PC-9 (cell line): Measurements from ENCODE around the gene CSNK1D. TPM values are rescaled to one million over a fixed set of nuclear protein-coding genes. Genes with fewer than 3 reads are reported as not detected.

Experiments
- BruUV-seq: library from RNA; stranded (reverse); fragments of 400-500 nt; replicated peaks from 2 replicates; lab custom pipeline; 2021; lab: Mats Ljungman, UMichigan
- CTCF ChIA-PET: fragments of 300-600 bp; sonication (Branson Sonifier 250); formaldehyde crosslinking; loops from one replicate; lab custom pipeline; 2022; ENCODE audit warnings: antibody characterized with exemption; lab: Charles Lee
- POLR2A ChIA-PET: fragments of 300-600 bp; sonication (Branson Sonifier 250); formaldehyde crosslinking; loops from one replicate; lab custom pipeline; 2022; ENCODE audit warnings: antibody characterized with exemption; ENCODE audit not compliant: unreplicated experiment; lab: Charles Lee
- DNase-seq, 2 experiments: peaks; one replicate each; pipeline versions ENCODE4 v3.0.0 to v3.0.0-alpha.2; 2015 to 2022; ENCODE audit warnings: mixed read lengths in 1 of 2
- H2AFZ ChIP-seq: fragments of 200-600 bp; sonication (generic); 2 replicates; pipeline ENCODE4 v1.8.1; 2017; ENCODE audit warnings: antibody characterized with exemption
- H3F3A ChIP-seq: fragments of 200-600 bp; sonication (generic); 2 replicates; pipeline ENCODE4 v1.8.1; 2017; ENCODE audit warnings: antibody characterized with exemption, mild to moderate bottlenecking, low read depth; ENCODE audit not compliant: insufficient read depth
- H3K27ac ChIP-seq: fragments of 200-600 bp; sonication (generic); 2 replicates; pipeline ENCODE4 v1.6.1; 2016; ENCODE audit warnings: mixed run types
- H3K27me3 ChIP-seq: fragments of 200-600 bp; sonication (generic); 2 replicates; pipeline ENCODE4 v1.6.1; 2016; ENCODE audit warnings: low read depth, mixed run types; ENCODE audit not compliant: insufficient read depth
- H3K36me3 ChIP-seq: fragments of 200-600 bp; sonication (generic); 2 replicates; pipeline ENCODE4 v1.6.1; 2016; ENCODE audit warnings: low read depth, mixed run types
- H3K4me1 ChIP-seq: fragments of 200-600 bp; sonication (generic); replicated peaks from 2 replicates; pipeline ENCODE4 v1.6.1; 2016; ENCODE audit warnings: mixed run types; ENCODE audit not compliant: insufficient read depth
- H3K4me2 ChIP-seq: fragments of 200-600 bp; sonication (generic); 2 replicates; pipeline ENCODE4 v1.6.1; 2017; ENCODE audit warnings: mixed run types
- H3K4me3 ChIP-seq: fragments of 200-600 bp; sonication (generic); 2 replicates; pipeline ENCODE4 v1.6.1; 2016; ENCODE audit warnings: mixed run types
- H3K79me2 ChIP-seq: fragments of 200-600 bp; sonication (generic); 2 replicates; pipeline ENCODE4 v1.6.1; 2017; ENCODE audit warnings: low read depth, mixed run types
- H3K9me2 ChIP-seq: fragments of 200-600 bp; sonication (generic); 2 replicates; pipeline ENCODE4 v1.8.1; 2017; ENCODE audit warnings: mild to moderate bottlenecking; ENCODE audit not compliant: insufficient read depth
- H3K9me3 ChIP-seq: fragments of 200-600 bp; sonication (generic); 2 replicates; pipeline ENCODE4 v1.8.1; 2016; ENCODE audit warnings: low read depth; ENCODE audit not compliant: insufficient read depth
- H4K20me1 ChIP-seq: fragments of 200-600 bp; sonication (generic); 2 replicates; pipeline ENCODE4 v1.8.1; 2017; ENCODE audit not compliant: insufficient read depth
- EZH2 ChIP-seq: fragments of 200-600 bp; sonication (generic); IDR thresholded peaks from 2 replicates; pipeline ENCODE4 v1.8.0; 2017; ENCODE audit warnings: antibody characterized with exemption, low read depth
- intact Hi-C: fragments of 100-400 bp; cut with micrococcal nuclease; formaldehyde crosslinking; loops from one replicate; pipeline ENCODE4 v1.10.0; 2022; ENCODE audit not compliant: unreplicated experiment
- total RNA-seq: library from RNA; stranded (reverse); gene quantifications from 2 replicates; pipeline ENCODE4 v1.2.3, GENCODE V29; 2021
- TF ChIP-seq, protein P1 (sequence below): fragments of 200-600 bp; sonication (generic); conservative IDR thresholded peaks from 2 replicates; pipeline ENCODE4 v1.6.1; 2017; ENCODE audit warnings: mixed run types, antibody characterized with exemption, mild to moderate bottlenecking, moderate library complexity

Gene CSNK1D
- total RNA-seq, 1 experiment from 2014 or later = 181 TPM

DNA sequence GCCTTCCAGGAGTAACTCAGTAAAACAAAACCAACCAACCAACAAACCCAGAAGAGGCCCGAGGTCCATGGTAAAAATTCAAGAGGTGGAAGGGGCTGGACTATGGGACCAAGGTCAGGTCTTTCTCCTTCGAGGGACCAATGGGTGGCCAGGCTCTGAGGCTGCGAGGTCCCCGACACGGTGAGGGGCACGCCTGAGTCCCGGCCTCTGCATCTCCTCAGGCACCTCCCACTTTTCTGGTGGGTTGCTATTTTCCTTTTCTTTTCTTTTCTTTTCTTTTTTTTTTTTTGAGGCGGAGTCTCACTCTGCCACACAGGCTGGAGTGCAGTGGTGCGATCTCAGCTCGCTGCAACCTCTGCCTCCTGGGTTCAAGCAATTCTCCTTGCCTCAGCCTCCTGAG lies 26.0 kb upstream of the CSNK1D start:
- no peak overlapping the region for H3K27ac ChIP-seq
- H3K79me2 ChIP-seq = no peaks in the 10 kb centered on the region
- no peaks in the 10 kb centered on the region for H4K20me1 ChIP-seq
- ChIA-PET CTCF (no interaction called here), POLR2A (no interaction called here)
- no peaks in the 10 kb centered on the region for H3K9me3 ChIP-seq
- no peak overlapping the region for H2AFZ ChIP-seq
- no peak for TF ChIP-seq EZH2
- TF ChIP-seq, protein P1, sequence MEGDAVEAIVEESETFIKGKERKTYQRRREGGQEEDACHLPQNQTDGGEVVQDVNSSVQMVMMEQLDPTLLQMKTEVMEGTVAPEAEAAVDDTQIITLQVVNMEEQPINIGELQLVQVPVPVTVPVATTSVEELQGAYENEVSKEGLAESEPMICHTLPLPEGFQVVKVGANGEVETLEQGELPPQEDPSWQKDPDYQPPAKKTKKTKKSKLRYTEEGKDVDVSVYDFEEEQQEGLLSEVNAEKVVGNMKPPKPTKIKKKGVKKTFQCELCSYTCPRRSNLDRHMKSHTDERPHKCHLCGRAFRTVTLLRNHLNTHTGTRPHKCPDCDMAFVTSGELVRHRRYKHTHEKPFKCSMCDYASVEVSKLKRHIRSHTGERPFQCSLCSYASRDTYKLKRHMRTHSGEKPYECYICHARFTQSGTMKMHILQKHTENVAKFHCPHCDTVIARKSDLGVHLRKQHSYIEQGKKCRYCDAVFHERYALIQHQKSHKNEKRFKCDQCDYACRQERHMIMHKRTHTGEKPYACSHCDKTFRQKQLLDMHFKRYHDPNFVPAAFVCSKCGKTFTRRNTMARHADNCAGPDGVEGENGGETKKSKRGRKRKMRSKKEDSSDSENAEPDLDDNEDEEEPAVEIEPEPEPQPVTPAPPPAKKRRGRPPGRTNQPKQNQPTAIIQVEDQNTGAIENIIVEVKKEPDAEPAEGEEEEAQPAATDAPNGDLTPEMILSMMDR = no peak
- H3K9me2 ChIP-seq = no peaks in the 10 kb centered on the region
- H3K36me3 ChIP-seq = no peaks in the 10 kb centered on the region
- no peaks in the 10 kb centered on the region for H3K27me3 ChIP-seq
- H3F3A ChIP-seq = peaks cover 25% of the 10 kb centered on the region
- no TSS peak for BruUV-seq
- H3K4me3 ChIP-seq = no peak overlapping the region
- no peak for DNase-seq
- H3K4me1 ChIP-seq = peaks cover 22% of the 10 kb centered on the region
- intact Hi-C loops = no loop called here
- no peak overlapping the region for H3K4me2 ChIP-seq

DNA sequence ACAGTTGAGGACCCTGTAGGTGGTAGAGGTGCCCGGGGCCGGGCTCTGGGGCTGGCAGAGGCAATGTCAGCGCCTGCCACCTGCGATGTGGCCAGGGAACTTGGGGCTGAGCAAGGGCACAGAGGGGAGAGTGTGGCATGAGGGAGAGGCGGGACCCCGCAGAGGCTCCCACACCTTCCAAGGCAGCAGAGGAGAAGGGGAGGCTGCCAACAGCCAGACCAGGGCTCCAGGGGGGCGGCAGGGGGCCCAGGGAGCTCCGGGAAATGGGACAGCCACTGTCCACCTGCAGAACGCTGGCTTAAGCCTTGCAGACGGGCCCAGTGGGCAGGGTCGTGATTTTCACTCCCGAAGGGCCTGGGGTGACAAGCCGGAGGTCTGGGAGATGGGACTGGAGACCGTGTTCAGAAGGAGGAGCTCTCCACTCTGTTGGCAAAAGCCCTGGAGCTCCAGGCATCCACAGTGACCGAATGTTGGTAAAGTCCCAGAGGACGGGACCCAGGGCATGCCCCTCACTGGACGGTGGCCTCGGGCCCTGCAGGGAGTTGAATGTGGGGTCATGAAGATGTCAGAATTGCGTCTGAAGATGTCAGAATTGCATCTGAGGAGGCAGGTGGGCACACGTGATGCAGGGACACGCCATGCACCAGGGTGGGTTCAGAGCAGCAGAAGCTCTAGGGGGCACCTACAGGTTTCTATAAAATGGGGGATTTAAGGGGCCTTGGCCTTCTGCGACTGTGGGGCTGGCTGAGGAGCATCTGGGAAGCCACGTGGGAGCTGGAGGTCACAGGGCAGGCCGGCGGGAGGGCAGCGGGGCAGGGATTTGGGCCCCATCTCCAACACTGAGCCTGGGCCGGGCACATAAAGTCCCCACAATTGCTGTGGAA lies 25.3 kb upstream of the CSNK1D start:
- H3K4me2 ChIP-seq = peak overlapping the region; percentile 76
- intact Hi-C loops = no loop called here
- ChIA-PET POLR2A (interaction anchor here (0.7 to 1.0 kb wide), 2 partner anchors 10 to 64 kb away, joined by 3 to 4 read pairs; no protein-coding TSS in a partner anchor), CTCF (interaction anchor here (0.6 to 1.2 kb wide), 2 partner anchors 31 to 99 kb away, joined by 3 to 4 read pairs; no protein-coding TSS in a partner anchor)
- no peak overlapping the region; the same call in 1 of the 2 replicates for H2AFZ ChIP-seq
- no peak for DNase-seq
- peaks cover 22% of the 10 kb centered on the region for H3K4me1 ChIP-seq
- no peaks in the 10 kb centered on the region for H4K20me1 ChIP-seq
- no peak for TF ChIP-seq EZH2
- TF ChIP-seq, protein P1 = no peak
- no peaks in the 10 kb centered on the region for H3K79me2 ChIP-seq
- peaks cover 29% of the 10 kb centered on the region for H3F3A ChIP-seq
- no TSS peak for BruUV-seq
- H3K36me3 ChIP-seq = no peaks in the 10 kb centered on the region
- H3K9me2 ChIP-seq = no peaks in the 10 kb centered on the region
- no peaks in the 10 kb centered on the region for H3K9me3 ChIP-seq
- no peaks in the 10 kb centered on the region for H3K27me3 ChIP-seq
- H3K4me3 ChIP-seq = peak overlapping the region; percentile 43; the same call in 1 of the 2 replicates
- H3K27ac ChIP-seq = peak overlapping the region; percentile 83

DNA sequence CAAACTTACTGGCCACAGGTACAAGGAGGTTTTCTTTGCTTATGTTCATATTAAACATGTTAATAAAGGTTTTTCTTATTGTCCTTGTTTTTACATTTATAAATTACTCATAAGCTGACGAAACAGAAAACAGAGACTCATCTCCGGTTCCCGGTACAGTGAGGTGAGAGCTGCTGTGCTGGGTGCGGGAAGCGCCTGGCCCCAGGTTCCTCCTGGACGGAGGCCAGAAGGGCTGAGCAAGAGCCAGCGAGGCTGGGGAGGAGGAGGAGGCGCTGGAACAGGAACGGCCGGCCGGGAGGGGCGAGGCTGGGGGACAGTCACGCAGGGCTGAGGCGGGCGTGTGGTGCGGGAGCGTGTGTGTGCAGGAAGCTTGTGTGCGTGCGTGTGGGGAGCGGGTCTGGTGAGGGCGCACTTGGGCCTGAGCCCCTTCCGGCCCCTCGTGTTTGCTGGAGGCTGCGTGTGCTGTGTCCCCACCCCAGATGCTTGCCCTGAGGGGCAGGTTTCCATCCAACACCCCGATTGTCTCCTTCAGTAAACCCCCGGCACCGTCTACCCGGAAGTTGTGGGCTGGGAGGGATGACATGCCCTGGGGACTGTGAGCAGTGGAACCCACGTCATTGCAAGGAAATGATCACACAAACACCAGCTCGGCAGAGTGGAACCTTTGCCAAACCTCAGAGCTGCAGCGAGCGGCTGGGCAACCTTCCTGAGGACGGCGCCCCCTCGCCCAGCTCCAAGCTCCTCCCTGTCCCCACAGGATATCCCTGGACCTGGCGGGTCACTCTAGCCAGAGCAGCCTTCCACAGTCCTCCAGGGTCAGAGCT lies 24.4 kb upstream of the CSNK1D start:
- BruUV-seq = no TSS peak
- no peak for TF ChIP-seq EZH2
- TF ChIP-seq, protein P1 = no peak
- Histone ChIP-seq H3K79me2 (no peaks in the 10 kb centered on the region), H3K4me3 (peak overlapping the region; percentile 43), H3K4me1 (peaks cover 22% of the 10 kb centered on the region), H3K36me3 (no peaks in the 10 kb centered on the region), H3K9me3 (no peaks in the 10 kb centered on the region), H2AFZ (peak overlapping the region; percentile 71; the same call in 1 of the 2 replicates), H3K27ac (peak overlapping the region; percentile 83), H3F3A (peaks cover 33% of the 10 kb centered on the region), H4K20me1 (no peaks in the 10 kb centered on the region), H3K9me2 (no peaks in the 10 kb centered on the region), H3K4me2 (peak overlapping the region; percentile 76), H3K27me3 (no peaks in the 10 kb centered on the region)
- CTCF ChIA-PET = interaction anchor here (0.6 to 1.2 kb wide), 2 partner anchors 30 to 100 kb away, joined by 3 to 4 read pairs; no protein-coding TSS in a partner anchor
- intact Hi-C loops = loop anchor here (2.0 kb wide), 2 partner anchors 21 to 31 kb away; no protein-coding TSS in a partner anchor
- peak; percentile 73 to 87 for DNase-seq
- POLR2A ChIA-PET = interaction anchor here (0.6 to 1.1 kb wide), 5 partner anchors 9 to 607 kb away, joined by 3 to 8 read pairs (median 3); no protein-coding TSS in a partner anchor
